ENCODE measurements around the gene RAB11FIP4. TPM values are rescaled to one million over a fixed set of nuclear protein-coding genes. Genes with fewer than 3 reads are reported as not detected.

The RAB11FIP4 gene
- total and polyA plus RNA-seq, 2 of the 13 experiments (the other 11 are each of a cell fraction or from before 2014, with no cell fraction given): 28.0 to 89.3 TPM

DNA sequence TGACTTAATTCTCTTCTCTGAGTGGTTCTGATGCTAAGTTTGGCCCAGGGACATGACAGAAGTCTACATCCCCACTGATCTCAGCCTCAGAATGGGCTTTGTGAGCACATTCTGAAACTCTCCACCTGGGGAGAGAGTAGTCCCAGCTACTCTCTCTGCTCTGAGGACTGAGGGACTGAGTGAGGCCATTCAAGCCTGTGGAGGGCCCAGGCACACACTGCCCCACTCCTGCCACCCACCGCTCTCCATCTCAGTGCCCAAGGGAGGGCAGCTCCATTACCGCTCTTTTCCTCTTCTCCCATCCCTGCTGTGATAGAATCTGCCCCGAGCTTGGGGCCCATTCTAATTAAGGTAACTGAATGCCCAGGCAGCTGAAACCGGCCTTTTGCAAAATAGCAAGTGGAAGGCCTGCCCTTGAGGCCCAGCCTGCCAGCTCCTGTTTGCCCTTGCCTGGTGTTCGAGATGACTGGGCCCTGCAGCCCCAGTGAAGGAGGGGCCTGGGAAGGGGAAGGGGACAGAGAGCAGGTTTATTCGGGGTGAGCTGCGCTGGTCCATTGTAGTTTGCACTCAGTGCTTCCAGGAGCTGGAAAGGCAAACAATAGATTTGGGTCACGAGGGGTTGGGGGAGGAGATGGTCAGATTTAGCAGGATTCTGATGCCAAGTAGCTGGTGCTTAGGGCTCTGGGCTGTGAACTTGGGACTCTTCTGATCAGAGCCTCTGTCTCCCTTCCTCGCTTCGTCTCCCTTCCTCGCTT lies 76.2 kb downstream of the RAB11FIP4 start (continued):
- TF ChIP-seq ZNF878 (CRISPR knock-in tag; IDR thresholded peaks at IDR 0.05): no peak
- TF ChIP-seq MATR3 (CRISPR knock-in tag; IDR thresholded peaks at IDR 0.05): no peak
- TF ChIP-seq ZNF780A (CRISPR knock-in tag; IDR thresholded peaks at IDR 0.05): no peak
- TF ChIP-seq, protein P1, sequence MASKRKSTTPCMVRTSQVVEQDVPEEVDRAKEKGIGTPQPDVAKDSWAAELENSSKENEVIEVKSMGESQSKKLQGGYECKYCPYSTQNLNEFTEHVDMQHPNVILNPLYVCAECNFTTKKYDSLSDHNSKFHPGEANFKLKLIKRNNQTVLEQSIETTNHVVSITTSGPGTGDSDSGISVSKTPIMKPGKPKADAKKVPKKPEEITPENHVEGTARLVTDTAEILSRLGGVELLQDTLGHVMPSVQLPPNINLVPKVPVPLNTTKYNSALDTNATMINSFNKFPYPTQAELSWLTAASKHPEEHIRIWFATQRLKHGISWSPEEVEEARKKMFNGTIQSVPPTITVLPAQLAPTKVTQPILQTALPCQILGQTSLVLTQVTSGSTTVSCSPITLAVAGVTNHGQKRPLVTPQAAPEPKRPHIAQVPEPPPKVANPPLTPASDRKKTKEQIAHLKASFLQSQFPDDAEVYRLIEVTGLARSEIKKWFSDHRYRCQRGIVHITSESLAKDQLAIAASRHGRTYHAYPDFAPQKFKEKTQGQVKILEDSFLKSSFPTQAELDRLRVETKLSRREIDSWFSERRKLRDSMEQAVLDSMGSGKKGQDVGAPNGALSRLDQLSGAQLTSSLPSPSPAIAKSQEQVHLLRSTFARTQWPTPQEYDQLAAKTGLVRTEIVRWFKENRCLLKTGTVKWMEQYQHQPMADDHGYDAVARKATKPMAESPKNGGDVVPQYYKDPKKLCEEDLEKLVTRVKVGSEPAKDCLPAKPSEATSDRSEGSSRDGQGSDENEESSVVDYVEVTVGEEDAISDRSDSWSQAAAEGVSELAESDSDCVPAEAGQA (IDR thresholded peaks at IDR 0.05; ENCODE audit: low read depth): no peak
- TF ChIP-seq, protein P1 (CRISPR knock-in tag; IDR thresholded peaks at IDR 0.05; ENCODE audit: borderline replicate concordance): no peak
- TF ChIP-seq, protein P2, sequence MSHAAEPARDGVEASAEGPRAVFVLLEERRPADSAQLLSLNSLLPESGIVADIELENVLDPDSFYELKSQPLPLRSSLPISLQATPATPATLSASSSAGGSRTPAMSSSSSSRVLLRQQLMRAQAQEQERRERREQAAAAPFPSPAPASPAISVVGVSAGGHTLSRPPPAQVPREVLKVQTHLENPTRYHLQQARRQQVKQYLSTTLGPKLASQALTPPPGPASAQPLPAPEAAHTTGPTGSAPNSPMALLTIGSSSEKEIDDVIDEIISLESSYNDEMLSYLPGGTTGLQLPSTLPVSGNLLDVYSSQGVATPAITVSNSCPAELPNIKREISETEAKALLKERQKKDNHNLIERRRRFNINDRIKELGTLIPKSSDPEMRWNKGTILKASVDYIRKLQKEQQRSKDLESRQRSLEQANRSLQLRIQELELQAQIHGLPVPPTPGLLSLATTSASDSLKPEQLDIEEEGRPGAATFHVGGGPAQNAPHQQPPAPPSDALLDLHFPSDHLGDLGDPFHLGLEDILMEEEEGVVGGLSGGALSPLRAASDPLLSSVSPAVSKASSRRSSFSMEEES (CRISPR knock-in tag; IDR thresholded peaks at IDR 0.05): peak; percentile 97
- TF ChIP-seq ZSCAN22 (CRISPR knock-in tag; IDR thresholded peaks at IDR 0.05): no peak
- TF ChIP-seq HES4 (CRISPR knock-in tag; IDR thresholded peaks at IDR 0.05; ENCODE audit: borderline replicate concordance): no peak
- no peak for TF ChIP-seq ZNF207 (IDR thresholded peaks at IDR 0.05; ENCODE audit: borderline replicate concordance)
- peak; percentile 97 for TF ChIP-seq ZSCAN25 (CRISPR knock-in tag; IDR thresholded peaks at IDR 0.05)
- TF ChIP-seq ZNF674 (CRISPR knock-in tag; IDR thresholded peaks at IDR 0.05; ENCODE audit: low read depth): no peak
- TF ChIP-seq ERF (CRISPR knock-in tag; IDR thresholded peaks at IDR 0.05): peak; percentile 55; the same call in 1 of the 2 replicates
- TF ChIP-seq, protein P3, sequence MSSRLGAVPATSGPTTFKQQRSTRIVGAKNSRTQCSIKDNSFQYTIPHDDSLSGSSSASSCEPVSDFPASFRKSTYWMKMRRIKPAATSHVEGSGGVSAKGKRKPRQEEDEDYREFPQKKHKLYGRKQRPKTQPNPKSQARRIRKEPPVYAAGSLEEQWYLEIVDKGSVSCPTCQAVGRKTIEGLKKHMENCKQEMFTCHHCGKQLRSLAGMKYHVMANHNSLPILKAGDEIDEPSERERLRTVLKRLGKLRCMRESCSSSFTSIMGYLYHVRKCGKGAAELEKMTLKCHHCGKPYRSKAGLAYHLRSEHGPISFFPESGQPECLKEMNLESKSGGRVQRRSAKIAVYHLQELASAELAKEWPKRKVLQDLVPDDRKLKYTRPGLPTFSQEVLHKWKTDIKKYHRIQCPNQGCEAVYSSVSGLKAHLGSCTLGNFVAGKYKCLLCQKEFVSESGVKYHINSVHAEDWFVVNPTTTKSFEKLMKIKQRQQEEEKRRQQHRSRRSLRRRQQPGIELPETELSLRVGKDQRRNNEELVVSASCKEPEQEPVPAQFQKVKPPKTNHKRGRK (CRISPR knock-in tag; IDR thresholded peaks at IDR 0.05): no peak
- no peak for TF ChIP-seq ATF7-NPFF (CRISPR knock-in tag; IDR thresholded peaks at IDR 0.05; ENCODE audit: low read depth)

All from HepG2 (cell line).